ENCODE measurements around the gene ZCWPW1. TPM values are rescaled to one million over a fixed set of nuclear protein-coding genes. Genes with fewer than 3 reads are reported as not detected.

Gene ZCWPW1
- 5.4 TPM for total RNA-seq
- long read RNA-seq, partial matches to known transcripts, result 0 of 11 reads
- long read RNA-seq, other reads (novel, unspliced or antisense), result 9 of 11 reads

GRCh38 chr7:100428199-100428966 lies at the start of gene ZCWPW1:
Gene ZCWPW1 (minus strand): TSS chr7:100428703. CDS start chr7:100420649, 8,054 bp downstream.
- peak; percentile 74 for ATAC-seq (ENCODE audit: poor library complexity)
- intact Hi-C loops (cut with DNase I), result no loop called here
- DNase-seq, result peak; percentile 98

- DNase-seq (no peak), ATAC-seq (ENCODE audit: poor library complexity) (no peak)
- intact Hi-C loops (cut with DNase I), result no loop called here
Observed at GRCh38 chr7:100477871-100478267, 49.4 kb upstream of the ZCWPW1 start.

GRCh38 chr7:100476903-100477870 lies 48.7 kb upstream of the ZCWPW1 start:
- ATAC-seq (ENCODE audit: poor library complexity) (no peak), DNase-seq (no peak)
- intact Hi-C loops (cut with DNase I), result no loop called here

GRCh38 chr7:100476101-100476780 lies 47.7 kb upstream of the ZCWPW1 start:
- no peak for DNase-seq
- intact Hi-C loops (cut with DNase I), result no loop called here
- ATAC-seq (ENCODE audit: poor library complexity), result peak; percentile 23

GRCh38 chr7:100475549-100475948 lies 47.0 kb upstream of the ZCWPW1 start:
- ATAC-seq (ENCODE audit: poor library complexity) (no peak), DNase-seq (peak; percentile 78)
- intact Hi-C loops (cut with DNase I), result no loop called here

- ATAC-seq (ENCODE audit: poor library complexity), result no peak
- DNase-seq, result no peak
- intact Hi-C loops (cut with DNase I), result no loop called here
Observed at GRCh38 chr7:100472854-100473499, 44.5 kb upstream of the ZCWPW1 start.

- ATAC-seq (ENCODE audit: poor library complexity), result no peak
- intact Hi-C loops (cut with DNase I), result no loop called here
Observed at GRCh38 chr7:100472121-100472851, 43.8 kb upstream of the ZCWPW1 start.

GRCh38 chr7:100471021-100471420 lies 42.5 kb upstream of the ZCWPW1 start:
- intact Hi-C loops (cut with DNase I), result no loop called here
- ATAC-seq (ENCODE audit: poor library complexity), result peak; percentile 1
- no peak for DNase-seq

More at GRCh38 chr7:100472121-100472851, 43.8 kb upstream of the ZCWPW1 start:
- DNase-seq, result no peak

- DNase-seq (peak; percentile 93), ATAC-seq (ENCODE audit: poor library complexity) (peak; percentile 79)
- intact Hi-C loops (cut with DNase I), result loop anchor here (2.0 to 10.0 kb wide), 4 partner anchors 13 to 255 kb away; partner anchors contain the start of genes EPO, GIGYF1 and NYAP1
Observed at GRCh38 chr7:100469227-100470044, 40.9 kb upstream of the ZCWPW1 start.

GRCh38 chr7:100467638-100468373 lies 39.3 kb upstream of the ZCWPW1 start:
- intact Hi-C loops (cut with DNase I), result loop anchor here (2.0 to 10.0 kb wide), 4 partner anchors 15 to 257 kb away; partner anchors contain the start of genes EPO, GIGYF1 and NYAP1
- DNase-seq (no peak), ATAC-seq (ENCODE audit: poor library complexity) (no peak)

- intact Hi-C loops (cut with DNase I), result loop anchor here (5.0 to 10.0 kb wide), 3 partner anchors 95 to 258 kb away; partner anchors contain the start of genes EPO and GIGYF1
- ATAC-seq (ENCODE audit: poor library complexity), result no peak
- DNase-seq, result no peak
Observed at GRCh38 chr7:100466653-100467605, 38.4 kb upstream of the ZCWPW1 start.

- ATAC-seq (ENCODE audit: poor library complexity) (peak; percentile 87), DNase-seq (peak; percentile 89)
- intact Hi-C loops (cut with DNase I), result loop anchor here (5.0 to 10.0 kb wide), 3 partner anchors 96 to 259 kb away; partner anchors contain the start of genes EPO and GIGYF1
Observed at GRCh38 chr7:100465702-100466311, 37.3 kb upstream of the ZCWPW1 start.

GRCh38 chr7:100465299-100465698 lies 36.8 kb upstream of the ZCWPW1 start:
- intact Hi-C loops (cut with DNase I), result loop anchor here (5.0 to 10.0 kb wide), 3 partner anchors 97 to 260 kb away; partner anchors contain the start of genes EPO and GIGYF1
- ATAC-seq (ENCODE audit: poor library complexity) (no peak), DNase-seq (no peak)

GRCh38 chr7:100464791-100465190 lies 36.3 kb upstream of the ZCWPW1 start:
- no peak for ATAC-seq (ENCODE audit: poor library complexity)
- intact Hi-C loops (cut with DNase I), result loop anchor here (5.0 to 10.0 kb wide), 3 partner anchors 98 to 260 kb away; partner anchors contain the start of genes EPO and GIGYF1
- DNase-seq, result no peak

All from Right ventricle myocardium superior (tissue), 1 donor.